Panc1 (cell line): ENCODE results near the gene ARHGAP32. TPM values are rescaled to one million over a fixed set of nuclear protein-coding genes. Genes with fewer than 3 reads are reported as not detected.
A peak's percentile ranks its signal among the peaks of the same experiment; 100 is the strongest.

ENCODE experiments used
- ATAC-seq: fragments of 200-7000 bp; cut with Tn5 transposase; 2 replicates; pipeline ENCODE4 v1.9.1; 2020; ENCODE audit warnings: mild to moderate bottlenecking, moderate library complexity
- BruUV-seq: library from RNA; stranded (reverse); fragments of 400-500 nt; replicated peaks from 2 replicates; lab custom pipeline; 2021; lab: Mats Ljungman, UMichigan
- CTCF ChIA-PET: fragments of 300-600 bp; sonication (Branson Sonifier 250); formaldehyde crosslinking; loops from one replicate; lab custom pipeline; 2022; ENCODE audit warnings: antibody characterized with exemption; lab: Charles Lee
- POLR2A ChIA-PET: fragments of 300-600 bp; sonication (Branson Sonifier 250); formaldehyde crosslinking; loops from one replicate; lab custom pipeline; 2022; ENCODE audit warnings: antibody characterized with exemption; lab: Charles Lee
- DNase-seq: peaks from one replicate; pipeline ENCODE4 v3.0.0-alpha.2; 2010; ENCODE audit warnings: low read depth, low spot score
- H3K27ac ChIP-seq: 2 replicates; pipeline ENCODE4 v1.5.1; 2011; ENCODE audit warnings: mild to moderate bottlenecking, low read length, inconsistent platforms
- H3K27me3 ChIP-seq: fragments of 200-500 bp; sonication (Bioruptor generic); 2 replicates; pipeline ENCODE4 v1.6.0; 2014; ENCODE audit warnings: low read length, inconsistent platforms; ENCODE audit not compliant: control insufficient read depth, insufficient read depth
- H3K36me3 ChIP-seq: fragments of 200-500 bp; sonication (Bioruptor generic); 2 replicates; pipeline ENCODE4 v1.5.1; 2014; ENCODE audit warnings: inconsistent platforms, mild to moderate bottlenecking, low read length, moderate library complexity; ENCODE audit not compliant: control insufficient read depth, insufficient read depth
- H3K4me1 ChIP-seq: 2 replicates; pipeline ENCODE4 v1.5.1; 2011; ENCODE audit warnings: inconsistent platforms, mild to moderate bottlenecking, low read length, moderate library complexity; ENCODE audit not compliant: control insufficient read depth, insufficient read depth
- H3K4me3 ChIP-seq, 2 experiments: 2 replicates each; pipeline ENCODE4 v1.5.1; 2011 to 2012; ENCODE audit warnings: low read depth in 2 of 2, low read length in 2 of 2, mild to moderate bottlenecking in 2 of 2, inconsistent platforms in 1 of 2, moderate library complexity in 1 of 2
- H3K9me3 ChIP-seq: fragments of 200-500 bp; sonication (Bioruptor generic); 2 replicates; pipeline ENCODE4 v1.5.1; 2014; ENCODE audit warnings: low read depth, mild to moderate bottlenecking, inconsistent platforms, low read length, moderate library complexity; ENCODE audit not compliant: control insufficient read depth, insufficient read depth
- CTCF ChIP-seq: fragments of 450-650 bp; IDR thresholded peaks from 2 replicates; pipeline ENCODE4 v1.5.1; 2017; ENCODE audit warnings: mild to moderate bottlenecking
- POLR2AphosphoS5 ChIP-seq: IDR thresholded peaks from 2 replicates; pipeline ENCODE4 v1.6.1; 2012; ENCODE audit warnings: mild to moderate bottlenecking, low read depth, low read length, moderate library complexity
- REST ChIP-seq, 2 experiments: IDR thresholded peaks; 2 replicates each; pipeline ENCODE4 v1.6.1; 2011 to 2012; ENCODE audit warnings: low read depth in 2 of 2, control low read depth in 1 of 2, low read length in 1 of 2, mild to moderate bottlenecking in 1 of 2, moderate library complexity in 1 of 2; ENCODE audit not compliant: insufficient read depth in 1 of 2
- SIN3A ChIP-seq: IDR thresholded peaks from 2 replicates; pipeline ENCODE4 v1.6.1; 2012; ENCODE audit warnings: low read depth, mild to moderate bottlenecking, low read length, moderate library complexity, borderline replicate concordance; ENCODE audit not compliant: insufficient read depth
- TCF7L2 ChIP-seq: IDR thresholded peaks from 2 replicates; pipeline ENCODE4 v1.6.1; 2011; ENCODE audit warnings: mild to moderate bottlenecking, low read depth, low read length, inconsistent platforms
- in situ Hi-C: cut with HindIII; loops from 2 replicates; pipeline ENCODE4 v1.10.0; 2016; ENCODE audit warnings: low sequenced_read_pairs, low pct_unique_long_range_greater_than_20kb
- intact Hi-C: fragments of 100-400 bp; cut with micrococcal nuclease; formaldehyde crosslinking; loops from one replicate; pipeline ENCODE4 v1.10.0; 2022; ENCODE audit not compliant: unreplicated experiment
- total RNA-seq: library from RNA; stranded (reverse); gene quantifications from one replicate; pipeline ENCODE4 v1.2.1, GENCODE V29; 2021; ENCODE audit not compliant: unreplicated experiment

ARHGAP32 gene
- total RNA-seq, 1 experiment from 2014 or later, result 44.6 TPM

- no peak overlapping the region for H3K4me3 ChIP-seq
- H3K4me1 ChIP-seq, result peaks cover 25% of the 10 kb centered on the region
- ATAC-seq (no peak), DNase-seq (no peak)
- H3K36me3 ChIP-seq, result no peaks in the 10 kb centered on the region
- TF ChIP-seq REST (IDR thresholded peaks at IDR 0.05; ENCODE audit: insufficient read depth in 1 of 2, low read depth in 2 of 2, low read length in 1 of 2), result no peak
- TF ChIP-seq CTCF, result no peak
- no peak for TF ChIP-seq SIN3A
- H3K27ac ChIP-seq, result peak overlapping the region; percentile 88; the same call in 1 of the 2 replicates
- no peaks in the 10 kb centered on the region for H3K27me3 ChIP-seq
- intact Hi-C loops (no loop called here), in situ Hi-C loops (no loop called here)
- no TSS peak for BruUV-seq
- POLR2A ChIA-PET, result no interaction called here
- no peaks in the 10 kb centered on the region for H3K9me3 ChIP-seq
- CTCF ChIA-PET, result no interaction called here
Measured at GRCh38 chr11:129045150-129045549, 147.0 kb downstream of the ARHGAP32 start.

GRCh38 chr11:129042503-129042902, 149.6 kb downstream of the ARHGAP32 start:
- DNase-seq, result no peak
- peaks cover 25% of the 10 kb centered on the region for H3K4me1 ChIP-seq
- no peaks in the 10 kb centered on the region for H3K27me3 ChIP-seq
- intact Hi-C loops (no loop called here), in situ Hi-C loops (loop anchor here (5.0 kb wide), 1 partner anchor 35 kb away; no protein-coding TSS in a partner anchor)
- no peak overlapping the region for H3K4me3 ChIP-seq
- POLR2A ChIA-PET, result interaction anchor here (0.5 kb wide), 1 partner anchor 981 kb away, joined by 4 read pairs; no protein-coding TSS in a partner anchor
- peak overlapping the region; percentile 88 for H3K27ac ChIP-seq
- no peaks in the 10 kb centered on the region for H3K36me3 ChIP-seq
- H3K9me3 ChIP-seq, result no peaks in the 10 kb centered on the region
- BruUV-seq, result no TSS peak
- peak; percentile 84 for ATAC-seq
- TF ChIP-seq TCF7L2 (peak; percentile 86), SIN3A (no peak), POLR2AphosphoS5 (peak; percentile 65; the same call in 1 of the 2 replicates)
- CTCF ChIA-PET, result no interaction called here

- ATAC-seq, result peak; percentile 83
- no peaks in the 10 kb centered on the region for H3K9me3 ChIP-seq
- no peak overlapping the region for H3K4me3 ChIP-seq
- H3K27ac ChIP-seq, result peak overlapping the region; percentile 88
- TF ChIP-seq SIN3A, result no peak
- TF ChIP-seq POLR2AphosphoS5, result peak; percentile 63; the same call in 1 of the 2 replicates
- peak; percentile 95 for TF ChIP-seq TCF7L2
- no peak for TF ChIP-seq CTCF
- TF ChIP-seq REST (IDR thresholded peaks at IDR 0.05; ENCODE audit: insufficient read depth in 1 of 2, low read depth in 2 of 2, low read length in 1 of 2), result peak in 1 of 2 experiments; percentile 28; a peak in 1 of 4 replicates
- BruUV-seq, result no TSS peak
- no peaks in the 10 kb centered on the region for H3K36me3 ChIP-seq
- H3K27me3 ChIP-seq, result no peaks in the 10 kb centered on the region
- ChIA-PET CTCF (no interaction called here), POLR2A (no interaction called here)
- in situ Hi-C loops (loop anchor here (5.0 kb wide), 1 partner anchor 34 kb away; no protein-coding TSS in a partner anchor), intact Hi-C loops (no loop called here)
- peaks cover 25% of the 10 kb centered on the region for H3K4me1 ChIP-seq
- peak; percentile 38 for DNase-seq
Measured at GRCh38 chr11:129041611-129042018, 150.5 kb downstream of the ARHGAP32 start.
